Breast epithelium (tissue), 4 donors: ENCODE measurements around the gene RNF187. TPM values are rescaled to one million over a fixed set of nuclear protein-coding genes. Genes with fewer than 3 reads are reported as not detected.

ENCODE experiments used
- DNase-seq, 2 donors: peaks; one replicate each; pipeline ENCODE4 v3.0.0-alpha.2; 2019; ENCODE audit warnings: low spot score in 2 of 2
- H3K27ac ChIP-seq, 2 donors: fragments of 200-600 bp; sonication (generic) in 1 of 2; one replicate each; pipeline ENCODE4 v1.5.1; 2016 to 2019; ENCODE audit warnings: mild to moderate bottlenecking in 1 of 2
- H3K27me3 ChIP-seq, 2 donors: fragments of 200-600 bp; sonication (generic) in 1 of 2; one replicate each; pipeline versions ENCODE4 v1.5.1 to v1.6.0; 2017 to 2019; ENCODE audit warnings: control low read depth in 1 of 2, mild to moderate bottlenecking in 1 of 2
- H3K36me3 ChIP-seq: fragments of 200-600 bp; one replicate; pipeline ENCODE4 v1.5.1; 2019
- H3K4me1 ChIP-seq, 2 donors: fragments of 200-600 bp; sonication (generic); one replicate each; pipeline ENCODE4 v1.5.1; 2016 to 2019; ENCODE audit warnings: control low read depth in 1 of 2
- H3K4me3 ChIP-seq, 3 donors: fragments of 200-600 bp; sonication (generic); 1 replicate in 2 of 3; 2 replicates in 1 of 3; pipeline ENCODE4 v1.5.1; 2016 to 2019; ENCODE audit warnings: mild to moderate bottlenecking in 3 of 3, moderate library complexity in 2 of 3
- H3K9me3 ChIP-seq, 2 donors: fragments of 200-600 bp; sonication (generic) in 1 of 2; one replicate each; pipeline ENCODE4 v1.5.1; 2016 to 2019; ENCODE audit warnings: control low read depth in 1 of 2
- CTCF ChIP-seq, 3 donors: fragments of 450-650 bp; IDR thresholded peaks; one replicate each; pipeline ENCODE4 v1.5.1; 2016 to 2017; ENCODE audit warnings: antibody characterized with exemption in 3 of 3, mild to moderate bottlenecking in 3 of 3, moderate library complexity in 3 of 3
- POLR2A ChIP-seq: fragments of 450-650 bp; IDR thresholded peaks from one replicate; pipeline ENCODE4 v1.6.1; 2016; ENCODE audit warnings: antibody characterized with exemption, mild to moderate bottlenecking, moderate library complexity
- POLR2AphosphoS5 ChIP-seq, 3 donors: sonication (generic); formaldehyde crosslinking; IDR thresholded peaks; one replicate each; pipeline ENCODE4 v1.6.1; 2017; ENCODE audit warnings: antibody characterized with exemption in 3 of 3
- intact Hi-C: fragments of 100-400 bp; cut with DNase I; formaldehyde crosslinking; loops from one replicate; pipeline ENCODE4 v1.15.1; 2023; ENCODE audit warnings: low total_unique reads
- total RNA-seq, 3 donors: library from RNA; depleted of rRNA; stranded (reverse); fragments of >200 nt; gene quantifications; one replicate each; pipeline ENCODE4 v1.1.0, GENCODE V29; 2016

RNF187 gene
- total RNA-seq, 3 donors from 2014 or later = 26.9 to 33.7 (median 33.1) TPM

GRCh38 chr1:228478326-228478725, 8.9 kb upstream of the RNF187 start:
- no peak overlapping the region for H3K27ac ChIP-seq
- no peak for DNase-seq
- no peaks in the 10 kb centered on the region for H3K27me3 ChIP-seq
- TF ChIP-seq POLR2AphosphoS5 (IDR thresholded peaks at IDR 0.05) (no peak), POLR2A (no peak), CTCF (IDR thresholded peaks at IDR 0.05) (no peak)
- H3K4me1 ChIP-seq = no peaks in the 10 kb centered on the region
- H3K4me3 ChIP-seq = no peak overlapping the region
- H3K36me3 ChIP-seq = no peaks in the 10 kb centered on the region
- intact Hi-C loops = no loop called here
- H3K9me3 ChIP-seq = no peaks in the 10 kb centered on the region

GRCh38 chr1:228478912-228479711, 8.1 kb upstream of the RNF187 start:
- no peak overlapping the region for H3K4me3 ChIP-seq

DNA sequence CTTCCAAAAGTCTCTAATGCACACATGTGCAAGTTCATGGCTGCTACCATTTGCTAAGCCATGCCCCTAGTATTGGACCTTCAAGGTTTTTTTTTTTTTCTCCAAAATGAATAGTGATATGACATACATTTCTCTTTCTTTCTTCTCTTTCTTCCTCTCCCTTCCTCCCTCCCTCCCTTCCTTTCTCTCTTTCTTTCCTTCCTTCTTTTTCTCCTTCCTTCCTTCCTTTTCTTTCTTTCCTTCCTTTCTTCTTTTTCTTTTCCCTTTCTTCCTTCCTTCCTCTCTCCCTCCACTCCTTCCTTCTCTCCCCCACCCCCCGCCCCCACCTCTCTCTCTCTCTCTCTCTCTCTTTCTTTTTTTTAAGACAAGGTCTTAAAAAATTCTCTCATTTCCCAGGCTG, 3.4 kb upstream of the RNF187 start:
- intact Hi-C loops = no loop called here
- TF ChIP-seq POLR2A (no peak), CTCF (IDR thresholded peaks at IDR 0.05) (no peak), POLR2AphosphoS5 (IDR thresholded peaks at IDR 0.05) (no peak)
- H3K36me3 ChIP-seq = no peaks in the 10 kb centered on the region

More at GRCh38 chr1:228478912-228479711, 8.1 kb upstream of the RNF187 start:
- H3K4me1 ChIP-seq = no peaks in the 10 kb centered on the region
- TF ChIP-seq POLR2A = no peak
- TF ChIP-seq CTCF (IDR thresholded peaks at IDR 0.05) = no peak
- TF ChIP-seq POLR2AphosphoS5 (IDR thresholded peaks at IDR 0.05) = no peak
- H3K27me3 ChIP-seq = no peaks in the 10 kb centered on the region
- H3K36me3 ChIP-seq = no peaks in the 10 kb centered on the region
- DNase-seq = no peak
- H3K27ac ChIP-seq = no peak overlapping the region
- intact Hi-C loops = loop anchor here (1.0 kb wide), 1 partner anchor 15 kb away; no protein-coding TSS in a partner anchor
- no peaks in the 10 kb centered on the region for H3K9me3 ChIP-seq

DNA sequence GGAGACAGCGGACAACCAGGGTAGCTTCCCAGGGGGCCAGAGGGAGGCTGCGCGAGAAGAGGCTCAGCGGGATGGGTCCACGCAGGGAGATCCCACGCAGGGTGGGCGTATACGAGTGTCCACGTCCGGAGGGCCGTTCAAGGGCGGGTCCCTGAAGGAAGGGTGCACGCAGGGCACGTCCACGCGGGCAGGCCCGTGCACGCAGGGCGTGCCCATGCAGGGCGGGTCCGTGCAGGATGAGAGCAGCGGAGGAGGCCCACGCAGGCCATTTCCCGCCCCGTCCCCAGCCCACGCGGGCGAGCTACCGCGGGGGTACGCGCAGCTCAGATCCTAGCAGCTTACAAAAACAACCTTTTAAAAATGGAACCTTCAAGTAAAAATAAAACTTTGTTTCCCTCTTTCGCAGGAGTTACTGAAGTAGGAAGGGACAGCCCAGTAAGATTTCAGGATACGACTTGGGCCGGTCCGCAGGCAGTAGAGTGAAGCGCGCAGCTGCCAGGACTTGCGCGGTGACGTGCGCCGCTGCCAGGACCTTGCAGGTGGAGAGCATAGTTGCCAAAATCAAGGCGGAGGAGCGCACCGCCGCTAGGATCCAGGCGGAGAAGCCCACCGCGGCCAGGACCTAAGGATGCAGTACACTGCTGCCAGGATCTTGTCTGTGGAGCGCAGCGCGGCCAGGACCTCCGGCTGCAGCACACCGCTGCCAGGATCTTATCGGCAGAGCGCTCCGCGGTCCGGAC, 416 bp upstream of the RNF187 start:
- H3K36me3 ChIP-seq = no peaks in the 10 kb centered on the region
- intact Hi-C loops = no loop called here
- peak overlapping the region; percentile 100 for H3K27ac ChIP-seq
- H3K4me3 ChIP-seq = peak overlapping the region; percentile 78 to 100 (median 96)
- H3K9me3 ChIP-seq = no peaks in the 10 kb centered on the region
- TF ChIP-seq POLR2AphosphoS5 (IDR thresholded peaks at IDR 0.05) = peak; percentile 62 to 67 (median 64)
- TF ChIP-seq CTCF (IDR thresholded peaks at IDR 0.05) = peak in 2 of 3 donors; percentile 17 to 18
- no peak for TF ChIP-seq POLR2A
- H3K27me3 ChIP-seq = no peaks in the 10 kb centered on the region
- peaks cover 4 to 6% of the 10 kb centered on the region in 2 donors for H3K4me1 ChIP-seq
- DNase-seq = peak; percentile 40 to 62

More for the DNA sequence above, 3.4 kb upstream of the RNF187 start:
- no peak overlapping the region for H3K27ac ChIP-seq
- H3K27me3 ChIP-seq = no peaks in the 10 kb centered on the region
- no peak overlapping the region for H3K4me3 ChIP-seq
- peaks cover 4 to 6% of the 10 kb centered on the region in 2 donors for H3K4me1 ChIP-seq
- H3K9me3 ChIP-seq = no peaks in the 10 kb centered on the region
- DNase-seq = no peak
